Measurements from ENCODE around the gene DLG5. TPM values are rescaled to one million over a fixed set of nuclear protein-coding genes. Genes with fewer than 3 reads are reported as not detected.

Gene DLG5
- total and polyA plus RNA-seq, 8 donors, result 11.3 to 19.4 (median 13.5) TPM

DNA sequence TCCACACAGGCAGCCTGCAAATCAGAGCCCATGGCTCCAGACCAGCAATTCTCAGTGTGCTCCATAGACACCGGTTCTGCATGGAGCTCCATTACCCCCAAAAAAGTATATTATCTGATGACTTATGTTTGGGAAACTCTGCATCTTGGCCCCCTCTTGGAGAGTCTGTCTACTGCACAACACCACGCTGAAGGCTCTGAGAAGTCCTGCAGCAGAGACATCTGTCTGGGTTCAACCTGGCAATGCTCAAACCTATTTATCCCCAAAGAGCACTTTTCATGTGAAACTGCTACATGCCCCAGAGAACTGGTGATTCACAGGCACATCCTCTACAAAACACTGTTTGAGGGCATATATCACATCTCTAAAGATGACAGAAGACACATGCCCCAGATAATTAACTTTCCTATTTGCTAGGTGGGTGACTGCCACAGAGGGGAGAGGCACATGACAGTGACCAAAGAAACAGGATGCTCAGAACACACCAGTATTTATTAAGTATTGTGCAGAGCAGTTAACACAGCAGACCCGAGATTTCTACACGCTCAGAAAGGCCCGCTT, 83.8 kb downstream of the DLG5 start:
- no peak overlapping the region for H3K4me3 ChIP-seq
- no peak overlapping the region for H3K27ac ChIP-seq
- peaks cover 0 to 2% (median 0%) of the 10 kb centered on the region in 3 donors for H3K4me1 ChIP-seq
- H3K36me3 ChIP-seq, result peaks cover 0 to 20% (median 11%) of the 10 kb centered on the region in 3 donors
- intact Hi-C loops (cut with DNase I), result loop anchor here in 1 of 3 donors (10.0 kb wide), 1 partner anchor 132 kb away; no protein-coding TSS in a partner anchor
- no peaks in the 10 kb centered on the region for H3K9me3 ChIP-seq
- DNase-seq (no peak), ATAC-seq (no peak), FAIRE-seq (no peak)
- TF ChIP-seq, protein P1, sequence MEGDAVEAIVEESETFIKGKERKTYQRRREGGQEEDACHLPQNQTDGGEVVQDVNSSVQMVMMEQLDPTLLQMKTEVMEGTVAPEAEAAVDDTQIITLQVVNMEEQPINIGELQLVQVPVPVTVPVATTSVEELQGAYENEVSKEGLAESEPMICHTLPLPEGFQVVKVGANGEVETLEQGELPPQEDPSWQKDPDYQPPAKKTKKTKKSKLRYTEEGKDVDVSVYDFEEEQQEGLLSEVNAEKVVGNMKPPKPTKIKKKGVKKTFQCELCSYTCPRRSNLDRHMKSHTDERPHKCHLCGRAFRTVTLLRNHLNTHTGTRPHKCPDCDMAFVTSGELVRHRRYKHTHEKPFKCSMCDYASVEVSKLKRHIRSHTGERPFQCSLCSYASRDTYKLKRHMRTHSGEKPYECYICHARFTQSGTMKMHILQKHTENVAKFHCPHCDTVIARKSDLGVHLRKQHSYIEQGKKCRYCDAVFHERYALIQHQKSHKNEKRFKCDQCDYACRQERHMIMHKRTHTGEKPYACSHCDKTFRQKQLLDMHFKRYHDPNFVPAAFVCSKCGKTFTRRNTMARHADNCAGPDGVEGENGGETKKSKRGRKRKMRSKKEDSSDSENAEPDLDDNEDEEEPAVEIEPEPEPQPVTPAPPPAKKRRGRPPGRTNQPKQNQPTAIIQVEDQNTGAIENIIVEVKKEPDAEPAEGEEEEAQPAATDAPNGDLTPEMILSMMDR (IDR thresholded peaks at IDR 0.05), result no peak
- H3K27me3 ChIP-seq, result no peaks in the 10 kb centered on the region
- 92 to 93% methylated on average over 5 of the region's 5 CpGs for WGBS, 2 donors

- ATAC-seq (no peak), DNase-seq (no peak), FAIRE-seq (no peak)
- H3K27ac ChIP-seq, result no peak overlapping the region
- intact Hi-C loops (cut with DNase I), result loop anchor here in 1 of 3 donors (10.0 kb wide), 1 partner anchor 133 kb away; no protein-coding TSS in a partner anchor
- peaks cover 0 to 1% (median 0%) of the 10 kb centered on the region in 3 donors for H3K4me1 ChIP-seq
- H3K27me3 ChIP-seq, result no peaks in the 10 kb centered on the region
- peaks cover 0 to 20% (median 11%) of the 10 kb centered on the region in 3 donors for H3K36me3 ChIP-seq
- no peaks in the 10 kb centered on the region for H3K9me3 ChIP-seq
- WGBS, 2 donors, result 95 to 98% methylated on average over 27 of the region's 27 CpGs
- no peak overlapping the region for H3K4me3 ChIP-seq
- TF ChIP-seq, protein P1 (IDR thresholded peaks at IDR 0.05), result no peak
These were observed 84.7 kb downstream of the DLG5 start for GRCh38 chr10:77841711-77842375.

- no peaks in the 10 kb centered on the region for H3K9me3 ChIP-seq
- H3K4me1 ChIP-seq, result no peaks in the 10 kb centered on the region
- TF ChIP-seq, protein P1 (IDR thresholded peaks at IDR 0.05), result no peak
- no peaks in the 10 kb centered on the region for H3K27me3 ChIP-seq
- intact Hi-C loops (cut with DNase I), result loop anchor here in 1 of 3 donors (10.0 kb wide), 1 partner anchor 134 kb away; no protein-coding TSS in a partner anchor
- 92 to 94% methylated on average over 8 of the region's 8 CpGs for WGBS, 2 donors
- FAIRE-seq (no peak), DNase-seq (no peak), ATAC-seq (no peak)
- H3K36me3 ChIP-seq, result peaks cover 0 to 20% (median 11%) of the 10 kb centered on the region in 3 donors
- no peak overlapping the region for H3K27ac ChIP-seq
- H3K4me3 ChIP-seq, result no peak overlapping the region
These were observed 85.9 kb downstream of the DLG5 start for GRCh38 chr10:77840636-77841035.

DNA sequence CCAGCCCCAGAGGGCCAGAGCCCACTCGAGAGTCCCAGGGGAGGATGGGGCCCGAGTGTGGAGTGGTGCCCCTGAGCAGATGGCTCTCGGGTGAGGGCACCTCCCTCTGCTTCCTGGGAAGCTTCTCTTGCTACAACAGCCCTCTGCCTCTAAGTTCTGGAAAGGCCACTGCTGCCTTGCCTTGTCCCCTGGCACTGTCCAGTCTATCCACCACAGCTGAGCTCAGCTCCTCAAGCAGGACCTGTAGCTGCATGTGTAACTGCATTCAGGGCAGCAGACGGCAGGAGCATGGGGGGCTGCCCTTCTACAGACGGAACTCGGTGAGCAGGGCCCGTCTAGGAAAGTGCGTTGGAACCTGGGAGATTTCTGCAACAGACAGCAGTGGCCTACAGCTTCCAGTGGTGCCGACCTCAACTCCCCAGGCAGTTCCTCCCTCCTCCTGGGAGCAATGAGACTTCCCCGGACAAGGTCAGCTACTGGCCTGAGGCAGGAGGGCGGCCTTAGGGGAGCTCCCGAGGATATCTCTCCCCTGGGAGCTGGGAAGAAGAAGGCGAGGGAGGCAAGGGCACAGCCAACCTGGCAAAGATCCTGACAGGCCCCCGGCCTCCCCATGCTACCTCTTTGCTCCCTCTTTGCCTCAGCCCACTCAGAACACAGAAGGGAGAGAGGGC, 88.5 kb downstream of the DLG5 start:
- H3K27me3 ChIP-seq, result no peaks in the 10 kb centered on the region
- TF ChIP-seq, protein P1 (IDR thresholded peaks at IDR 0.05), result no peak
- ATAC-seq (no peak), DNase-seq (no peak), FAIRE-seq (no peak)
- no peak overlapping the region for H3K4me3 ChIP-seq
- no peaks in the 10 kb centered on the region for H3K4me1 ChIP-seq
- intact Hi-C loops (cut with DNase I), result no loop called here
- no peak overlapping the region for H3K27ac ChIP-seq
- 80 to 87% methylated on average over 14 of the region's 14 CpGs for WGBS, 2 donors
- H3K36me3 ChIP-seq, result peaks cover 5 to 30% (median 11%) of the 10 kb centered on the region in 3 donors
- no peaks in the 10 kb centered on the region for H3K9me3 ChIP-seq

All from pancreas (tissue), 10 donors.